Osteoblast (primary cell): ENCODE results near the gene CYP2C19. TPM values are rescaled to one million over a fixed set of nuclear protein-coding genes. Genes with fewer than 3 reads are reported as not detected.
"Not testable (repeated sequence)": the region's sequence is repeated elsewhere in the genome, so short reads cannot be mapped to it uniquely, and the experiment has no call there.

ENCODE experiments used
- DNase-seq: peaks from one replicate; pipeline ENCODE4 v3.0.0; 2011; ENCODE audit warnings: low spot score, mixed read lengths; ENCODE audit not compliant: insufficient read length; ENCODE audit errors: missing footprints
- H2AFZ ChIP-seq: 2 replicates; pipeline ENCODE4 v1.6.0; 2011; ENCODE audit warnings: mild to moderate bottlenecking, low read length
- H3K27ac ChIP-seq: 2 replicates; pipeline ENCODE4 v1.5.1; 2011; ENCODE audit warnings: mild to moderate bottlenecking, low read depth, low read length, moderate library complexity
- H3K27me3 ChIP-seq: 2 replicates; pipeline ENCODE4 v1.6.0; 2012; ENCODE audit warnings: mild to moderate bottlenecking, control low read depth, inconsistent platforms, low read length, moderate library complexity; ENCODE audit not compliant: insufficient read depth
- H3K36me3 ChIP-seq: 2 replicates; pipeline ENCODE4 v1.5.1; 2011; ENCODE audit warnings: mild to moderate bottlenecking, low read length, control low read depth, moderate library complexity; ENCODE audit not compliant: insufficient read depth
- H3K4me1 ChIP-seq: 2 replicates; pipeline ENCODE4 v1.5.1; 2011; ENCODE audit warnings: mild to moderate bottlenecking, low read length, control low read depth, moderate library complexity; ENCODE audit not compliant: insufficient read depth
- H3K4me2 ChIP-seq: 2 replicates; pipeline ENCODE4 v1.6.0; 2011; ENCODE audit warnings: mild to moderate bottlenecking, low read length; ENCODE audit not compliant: insufficient read depth
- H3K4me3 ChIP-seq: fragments of 200-600 bp; sonication (generic); 3 replicates; pipeline ENCODE4 v1.5.1; 2012; ENCODE audit warnings: mild to moderate bottlenecking, low read length, inconsistent platforms; ENCODE audit not compliant: insufficient read depth
- H3K79me2 ChIP-seq: 2 replicates; pipeline ENCODE4 v1.6.0; 2012; ENCODE audit warnings: mild to moderate bottlenecking, low read length, control low read depth, inconsistent platforms; ENCODE audit not compliant: insufficient read depth
- H3K9me3 ChIP-seq: 2 replicates; pipeline ENCODE4 v1.5.1; 2011; ENCODE audit warnings: low read depth, low read length, control low read depth
- H4K20me1 ChIP-seq: 2 replicates; pipeline ENCODE4 v1.6.0; 2012; ENCODE audit warnings: mild to moderate bottlenecking, low read length, control low read depth; ENCODE audit not compliant: insufficient read depth
- total RNA-seq: library from RNA; depleted of rRNA; stranded (reverse); fragments of >200 nt; gene quantifications from 2 replicates; pipeline ENCODE4 v1.2.3, GENCODE V29; 2012
- TF ChIP-seq, protein P1 (sequence below): IDR thresholded peaks from 2 replicates; pipeline ENCODE4 v1.5.1; 2011; ENCODE audit warnings: mild to moderate bottlenecking, low read depth, low read length, moderate library complexity; ENCODE audit errors: extremely low read depth

Gene CYP2C19
- total RNA-seq, 1 donor, result not detected

DNA sequence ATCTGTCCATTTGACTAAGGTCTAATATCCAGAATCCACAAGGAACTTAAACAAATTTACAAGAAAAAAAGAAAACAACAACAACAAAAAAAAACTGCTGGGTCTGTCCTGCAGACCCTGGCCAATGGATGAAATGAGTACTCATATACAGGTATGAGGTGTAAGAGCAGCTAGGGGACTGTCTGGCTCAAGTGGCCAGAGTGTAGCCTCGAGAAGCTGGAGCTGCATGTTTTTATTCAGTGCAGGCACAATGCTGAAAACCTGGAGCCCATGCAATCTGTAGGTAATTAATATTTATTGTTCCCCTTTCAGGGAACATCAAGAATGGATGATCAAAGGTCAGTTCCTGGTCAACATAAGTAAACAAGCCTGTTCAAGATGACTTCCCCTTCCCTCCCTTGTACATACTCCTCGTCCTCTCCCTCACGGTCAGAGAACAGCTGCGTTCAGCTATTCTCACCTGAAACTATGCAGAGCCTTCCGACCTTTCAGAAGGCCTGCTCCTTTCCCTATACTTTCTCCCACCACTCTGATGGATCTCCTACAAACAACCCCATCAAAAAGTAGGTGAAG lies 15.5 kb downstream of the CYP2C19 start:
- Histone ChIP-seq H3K4me3 (no peak overlapping the region), H2AFZ (no peak overlapping the region), H3K27me3 (no peaks in the 10 kb centered on the region), H3K36me3 (no peaks in the 10 kb centered on the region), H3K79me2 (no peaks in the 10 kb centered on the region), H3K27ac (no peak overlapping the region), H4K20me1 (no peaks in the 10 kb centered on the region), H3K4me1 (no peaks in the 10 kb centered on the region), H3K4me2 (no peak overlapping the region), H3K9me3 (no peaks in the 10 kb centered on the region)
- TF ChIP-seq, protein P1, sequence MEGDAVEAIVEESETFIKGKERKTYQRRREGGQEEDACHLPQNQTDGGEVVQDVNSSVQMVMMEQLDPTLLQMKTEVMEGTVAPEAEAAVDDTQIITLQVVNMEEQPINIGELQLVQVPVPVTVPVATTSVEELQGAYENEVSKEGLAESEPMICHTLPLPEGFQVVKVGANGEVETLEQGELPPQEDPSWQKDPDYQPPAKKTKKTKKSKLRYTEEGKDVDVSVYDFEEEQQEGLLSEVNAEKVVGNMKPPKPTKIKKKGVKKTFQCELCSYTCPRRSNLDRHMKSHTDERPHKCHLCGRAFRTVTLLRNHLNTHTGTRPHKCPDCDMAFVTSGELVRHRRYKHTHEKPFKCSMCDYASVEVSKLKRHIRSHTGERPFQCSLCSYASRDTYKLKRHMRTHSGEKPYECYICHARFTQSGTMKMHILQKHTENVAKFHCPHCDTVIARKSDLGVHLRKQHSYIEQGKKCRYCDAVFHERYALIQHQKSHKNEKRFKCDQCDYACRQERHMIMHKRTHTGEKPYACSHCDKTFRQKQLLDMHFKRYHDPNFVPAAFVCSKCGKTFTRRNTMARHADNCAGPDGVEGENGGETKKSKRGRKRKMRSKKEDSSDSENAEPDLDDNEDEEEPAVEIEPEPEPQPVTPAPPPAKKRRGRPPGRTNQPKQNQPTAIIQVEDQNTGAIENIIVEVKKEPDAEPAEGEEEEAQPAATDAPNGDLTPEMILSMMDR, result no peak
- DNase-seq, result no peak

DNA sequence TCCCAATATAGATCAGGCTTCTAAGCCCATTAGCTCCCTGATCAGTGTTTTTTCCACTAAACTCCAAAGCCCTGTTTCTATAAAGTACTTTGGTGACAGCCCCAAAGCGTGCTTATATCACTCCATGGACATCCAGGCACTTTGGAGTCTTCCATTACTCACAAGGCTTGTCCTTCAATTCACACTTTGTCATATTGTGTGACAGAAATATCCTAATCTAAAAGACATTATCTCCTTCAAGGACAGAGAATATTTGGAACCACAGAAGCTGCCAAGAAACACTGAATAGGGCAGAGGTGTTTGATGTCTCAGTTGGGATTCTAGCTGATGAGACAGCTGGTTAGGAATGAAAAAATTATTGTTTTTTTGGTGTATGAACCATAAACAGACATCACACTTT lies 18.4 kb downstream of the CYP2C19 start:
- H3K4me1 ChIP-seq, result no peaks in the 10 kb centered on the region
- no peaks in the 10 kb centered on the region for H4K20me1 ChIP-seq
- H3K4me2 ChIP-seq, result no peak overlapping the region
- no peaks in the 10 kb centered on the region for H3K9me3 ChIP-seq
- no peak overlapping the region for H2AFZ ChIP-seq
- H3K27ac ChIP-seq, result no peak overlapping the region
- no peak overlapping the region for H3K4me3 ChIP-seq
- TF ChIP-seq, protein P1, result no peak
- no peaks in the 10 kb centered on the region for H3K36me3 ChIP-seq
- H3K79me2 ChIP-seq, result no peaks in the 10 kb centered on the region
- no peaks in the 10 kb centered on the region for H3K27me3 ChIP-seq
- DNase-seq, result no peak

DNA sequence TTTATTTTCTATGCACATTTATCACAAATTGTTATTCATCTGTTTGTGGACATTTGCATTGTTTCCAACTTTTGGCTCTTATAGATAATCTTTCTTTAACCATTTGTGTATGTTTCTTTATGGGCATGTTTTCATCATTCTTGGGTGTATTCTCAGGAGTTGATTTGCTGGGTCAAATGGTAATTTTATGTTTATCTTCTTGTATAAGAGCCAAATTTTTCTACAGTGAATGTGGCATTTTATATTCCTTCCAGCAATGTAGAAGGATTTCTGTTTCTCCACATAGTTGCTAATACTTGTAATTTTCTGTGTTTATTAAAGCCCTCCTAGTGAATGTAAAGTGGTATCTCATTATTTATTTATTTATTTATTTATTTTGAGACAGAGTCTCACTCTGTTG lies 21.8 kb downstream of the CYP2C19 start:
- H3K36me3 ChIP-seq, result no peaks in the 10 kb centered on the region
- no peak for DNase-seq
- H4K20me1 ChIP-seq, result no peaks in the 10 kb centered on the region
- TF ChIP-seq, protein P1, result no peak
- H3K27me3 ChIP-seq, result no peaks in the 10 kb centered on the region
- H3K4me3 ChIP-seq, result no peak overlapping the region
- H3K79me2 ChIP-seq, result no peaks in the 10 kb centered on the region
- no peak overlapping the region for H2AFZ ChIP-seq
- H3K9me3 ChIP-seq, result no peaks in the 10 kb centered on the region
- no peak overlapping the region for H3K27ac ChIP-seq
- H3K4me1 ChIP-seq, result no peaks in the 10 kb centered on the region
- H3K4me2 ChIP-seq, result no peak overlapping the region

DNA sequence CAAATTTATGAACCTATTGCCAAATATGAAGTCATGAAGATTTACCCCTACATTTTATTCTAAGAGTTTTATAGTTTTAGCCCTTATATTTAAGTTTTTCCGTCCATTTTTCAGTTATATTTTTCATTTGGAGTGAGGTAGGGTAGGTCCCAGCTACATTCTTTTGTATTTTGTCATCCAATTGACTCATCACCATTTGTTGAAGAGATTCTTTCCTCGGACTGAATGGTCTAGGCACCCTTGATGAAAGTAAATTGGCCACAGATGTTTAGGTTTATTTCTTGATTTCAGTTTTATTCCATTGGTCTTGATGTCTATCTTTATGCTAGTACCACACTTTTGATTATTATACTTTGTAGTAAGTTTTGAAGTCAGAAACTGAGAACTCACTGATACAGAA lies 22.7 kb downstream of the CYP2C19 start:
- Histone ChIP-seq H3K4me3 (no peak overlapping the region), H3K4me1 (no peaks in the 10 kb centered on the region), H3K79me2 (no peaks in the 10 kb centered on the region), H4K20me1 (no peaks in the 10 kb centered on the region), H3K9me3 (no peaks in the 10 kb centered on the region), H3K36me3 (no peaks in the 10 kb centered on the region), H3K4me2 (no peak overlapping the region), H2AFZ (no peak overlapping the region), H3K27me3 (no peaks in the 10 kb centered on the region), H3K27ac (no peak overlapping the region)
- TF ChIP-seq, protein P1, result no peak
- DNase-seq, result no peak

DNA sequence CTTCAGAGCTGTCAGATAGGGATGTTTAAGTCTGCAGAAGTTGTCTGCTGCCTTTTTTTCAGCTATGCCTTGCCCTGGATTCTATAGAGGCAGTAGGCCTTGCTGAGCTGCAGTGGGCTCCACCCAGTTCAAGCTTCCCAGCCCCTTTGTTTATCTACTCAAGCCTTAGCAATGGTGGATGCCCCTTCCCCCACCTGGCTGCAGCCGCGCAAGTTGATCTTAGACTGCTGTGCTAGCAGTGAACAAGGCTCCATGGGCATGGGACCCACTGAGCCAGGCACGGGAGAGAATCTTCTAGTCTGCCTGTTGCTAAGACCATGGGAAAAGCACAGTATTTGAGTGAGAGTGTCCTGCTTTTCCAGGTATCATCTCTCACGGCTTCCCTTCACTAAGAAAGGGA lies 38.1 kb downstream of the CYP2C19 start:
- H3K4me3 ChIP-seq, H3K4me1 ChIP-seq, H2AFZ ChIP-seq, H3K36me3 ChIP-seq, H3K79me2 ChIP-seq, H4K20me1 ChIP-seq, H3K27ac ChIP-seq, H3K9me3 ChIP-seq, H3K27me3 ChIP-seq, DNase-seq, H3K4me2 ChIP-seq: not testable (repeated sequence)
